OCI-LY7 (cell line): ENCODE results near the gene GGT5. TPM values are rescaled to one million over a fixed set of nuclear protein-coding genes. Genes with fewer than 3 reads are reported as not detected.

Experiments used
- BruUV-seq: library from RNA; stranded (reverse); fragments of 400-500 nt; replicated peaks from 2 replicates; lab custom pipeline; 2021; lab: Mats Ljungman, UMichigan
- CTCF ChIA-PET: fragments of 300-600 bp; sonication (Branson Sonifier 250); formaldehyde crosslinking; loops from one replicate; lab custom pipeline; 2022; ENCODE audit warnings: antibody characterized with exemption; ENCODE audit not compliant: unreplicated experiment; lab: Charles Lee
- POLR2A ChIA-PET: fragments of 300-600 bp; sonication (Branson Sonifier 250); formaldehyde crosslinking; loops from one replicate; lab custom pipeline; 2022; ENCODE audit warnings: antibody characterized with exemption; lab: Charles Lee
- DNase-seq: peaks from one replicate; pipeline ENCODE4 v3.0.0-alpha.2; 2015; ENCODE audit warnings: low spot score
- H2AFZ ChIP-seq: fragments of 200-600 bp; sonication (generic), shearing (Covaris generic); 2 replicates; pipeline ENCODE4 v1.6.1; 2014; ENCODE audit warnings: mild to moderate bottlenecking, antibody characterized with exemption, low read length, moderate library complexity
- H3K27ac ChIP-seq: fragments of 200-600 bp; sonication (generic); 2 replicates; pipeline ENCODE4 v1.5.1; 2014; ENCODE audit warnings: mixed run types, low read depth, mild to moderate bottlenecking, moderate library complexity, low read length, inconsistent platforms; ENCODE audit not compliant: poor library complexity, severe bottlenecking
- H3K36me3 ChIP-seq: fragments of 200-600 bp; sonication (generic); 2 replicates; pipeline ENCODE4 v1.6.1; 2014; ENCODE audit warnings: mild to moderate bottlenecking, antibody characterized with exemption, low read length, moderate library complexity, mixed read lengths; ENCODE audit not compliant: insufficient read depth
- H3K4me1 ChIP-seq: fragments of 200-600 bp; sonication (generic); 2 replicates; pipeline ENCODE4 v1.5.1; 2014; ENCODE audit warnings: mild to moderate bottlenecking, low read length; ENCODE audit not compliant: insufficient read depth, poor library complexity, severe bottlenecking
- H3K4me2 ChIP-seq: fragments of 200-600 bp; sonication (generic); 2 replicates; pipeline ENCODE4 v1.6.1; 2014; ENCODE audit warnings: mild to moderate bottlenecking, low read length
- H3K4me3 ChIP-seq: fragments of 200-600 bp; sonication (generic); 2 replicates; pipeline ENCODE4 v1.5.1; 2014; ENCODE audit warnings: mild to moderate bottlenecking, low read depth, low read length; ENCODE audit not compliant: poor library complexity, severe bottlenecking
- H3K79me2 ChIP-seq: fragments of 200-600 bp; sonication (generic); 2 replicates; pipeline ENCODE4 v1.6.1; 2016; ENCODE audit warnings: low read depth, mild to moderate bottlenecking, low read length, moderate library complexity, mixed read lengths; ENCODE audit not compliant: insufficient read depth
- H3K9me2 ChIP-seq: fragments of 200-600 bp; sonication (generic); 2 replicates; pipeline ENCODE4 v1.6.1; 2016; ENCODE audit warnings: mild to moderate bottlenecking, low read length, mixed read lengths; ENCODE audit not compliant: insufficient read depth
- H3K9me3 ChIP-seq: fragments of 200-600 bp; sonication (generic); 2 replicates; pipeline ENCODE4 v1.6.1; 2014; ENCODE audit warnings: mild to moderate bottlenecking, mixed run types, low read length, mixed read lengths
- H4K20me1 ChIP-seq: fragments of 200-600 bp; sonication (generic); 2 replicates; pipeline ENCODE4 v1.6.1; 2014; ENCODE audit warnings: mild to moderate bottlenecking, antibody characterized with exemption, low read length, moderate library complexity, mixed read lengths; ENCODE audit not compliant: insufficient read depth
- EZH2phosphoT487 ChIP-seq: fragments of 200-600 bp; sonication (generic); IDR thresholded peaks from 2 replicates; pipeline ENCODE4 v1.6.1; 2018; ENCODE audit warnings: low read depth, borderline replicate concordance, mild to moderate bottlenecking, mixed run types, antibody characterized with exemption, low read length, moderate library complexity, mixed read lengths
- intact Hi-C: fragments of 100-400 bp; cut with micrococcal nuclease; formaldehyde crosslinking; loops from one replicate; pipeline ENCODE4 v1.10.0; 2022; ENCODE audit not compliant: unreplicated experiment
- total RNA-seq, 2 experiments: library from RNA; depleted of rRNA in 1 of 2; stranded (reverse); fragments of >200 nt in 1 of 2; shearing (Covaris generic) in 1 of 2; gene quantifications; 2 replicates each; pipeline ENCODE4 v1.2.3, GENCODE V29; 2014 to 2022
- TF ChIP-seq, protein P1 (sequence below): fragments of 200-600 bp; sonication (generic); conservative IDR thresholded peaks from 2 replicates; pipeline ENCODE4 v1.5.1; 2014; ENCODE audit warnings: mild to moderate bottlenecking, antibody characterized with exemption, low read length, moderate library complexity, mixed read lengths

Gene GGT5
- total RNA-seq, 2 experiments from 2014 or later: 0.06 TPM; not detected in 1

DNA sequence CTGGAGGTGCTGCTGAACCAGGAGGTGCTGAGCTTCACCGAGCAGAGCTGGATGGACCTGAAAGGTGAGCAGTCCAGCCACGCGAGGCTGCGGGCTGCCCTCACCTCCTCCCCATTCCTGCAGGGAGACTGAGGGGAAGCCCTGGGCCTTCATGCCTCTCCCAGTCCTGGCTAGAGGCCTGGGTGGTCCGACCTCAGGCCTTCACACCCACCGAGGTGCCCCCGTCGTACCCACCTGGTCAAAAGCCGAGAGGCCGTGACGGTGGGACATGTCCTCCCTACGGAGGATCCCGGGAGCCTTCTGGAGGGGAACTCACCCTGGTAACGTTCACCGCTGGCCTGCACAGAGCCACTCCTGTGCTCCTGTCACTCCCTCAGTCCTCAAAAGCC, 58.5 kb downstream of the GGT5 start:
- POLR2A ChIA-PET: no interaction called here
- CTCF ChIA-PET: no interaction called here
- Histone ChIP-seq H3K4me3 (no peak overlapping the region), H3K36me3 (no peaks in the 10 kb centered on the region), H2AFZ (no peak overlapping the region), H3K9me2 (no peaks in the 10 kb centered on the region), H3K27ac (no peak overlapping the region), H3K79me2 (no peaks in the 10 kb centered on the region), H4K20me1 (no peaks in the 10 kb centered on the region), H3K4me2 (no peak overlapping the region), H3K9me3 (no peaks in the 10 kb centered on the region), H3K4me1 (no peaks in the 10 kb centered on the region)
- BruUV-seq: no TSS peak
- TF ChIP-seq, protein P1, sequence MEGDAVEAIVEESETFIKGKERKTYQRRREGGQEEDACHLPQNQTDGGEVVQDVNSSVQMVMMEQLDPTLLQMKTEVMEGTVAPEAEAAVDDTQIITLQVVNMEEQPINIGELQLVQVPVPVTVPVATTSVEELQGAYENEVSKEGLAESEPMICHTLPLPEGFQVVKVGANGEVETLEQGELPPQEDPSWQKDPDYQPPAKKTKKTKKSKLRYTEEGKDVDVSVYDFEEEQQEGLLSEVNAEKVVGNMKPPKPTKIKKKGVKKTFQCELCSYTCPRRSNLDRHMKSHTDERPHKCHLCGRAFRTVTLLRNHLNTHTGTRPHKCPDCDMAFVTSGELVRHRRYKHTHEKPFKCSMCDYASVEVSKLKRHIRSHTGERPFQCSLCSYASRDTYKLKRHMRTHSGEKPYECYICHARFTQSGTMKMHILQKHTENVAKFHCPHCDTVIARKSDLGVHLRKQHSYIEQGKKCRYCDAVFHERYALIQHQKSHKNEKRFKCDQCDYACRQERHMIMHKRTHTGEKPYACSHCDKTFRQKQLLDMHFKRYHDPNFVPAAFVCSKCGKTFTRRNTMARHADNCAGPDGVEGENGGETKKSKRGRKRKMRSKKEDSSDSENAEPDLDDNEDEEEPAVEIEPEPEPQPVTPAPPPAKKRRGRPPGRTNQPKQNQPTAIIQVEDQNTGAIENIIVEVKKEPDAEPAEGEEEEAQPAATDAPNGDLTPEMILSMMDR: no peak
- TF ChIP-seq EZH2phosphoT487: no peak
- intact Hi-C loops: no loop called here
- DNase-seq: no peak

DNA sequence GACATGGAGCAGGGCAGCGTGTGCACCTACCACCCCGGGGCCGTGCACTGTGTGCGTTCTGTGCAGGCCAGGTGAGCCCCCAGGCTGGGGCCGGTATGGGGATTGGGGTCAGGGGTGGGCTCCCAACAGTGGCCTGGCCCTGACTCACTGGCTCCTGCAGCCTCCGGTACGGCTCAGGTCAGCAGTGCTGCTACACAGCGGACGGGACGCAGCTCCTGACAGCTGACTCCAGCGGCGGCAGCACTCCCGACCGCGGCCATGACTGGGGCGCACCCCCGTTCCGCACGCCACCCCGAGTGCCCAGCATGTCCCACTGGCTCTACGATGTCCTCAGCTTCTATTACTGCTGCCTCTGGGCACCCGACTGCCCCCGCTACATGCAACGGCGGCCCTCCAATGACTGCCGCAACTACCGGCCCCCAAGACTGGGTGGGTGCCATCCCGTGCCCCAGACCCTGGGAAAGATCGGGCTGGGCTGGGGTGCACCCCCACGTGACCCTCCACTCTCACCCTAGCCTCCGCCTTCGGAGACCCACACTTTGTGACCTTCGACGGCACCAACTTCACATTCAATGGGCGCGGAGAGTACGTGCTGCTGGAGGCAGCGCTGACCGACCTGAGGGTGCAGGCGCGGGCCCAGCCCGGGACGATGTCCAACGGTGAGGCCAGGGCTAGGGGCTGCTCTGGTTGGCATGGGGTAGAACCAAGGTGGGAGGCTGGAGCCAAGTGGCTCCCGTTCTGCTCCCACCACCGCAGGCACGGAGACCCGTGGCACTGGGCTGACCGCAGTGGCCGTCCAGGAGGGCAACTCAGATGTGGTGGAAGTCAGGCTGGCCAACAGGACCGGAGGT, 59.2 kb downstream of the GGT5 start:
- CTCF ChIA-PET: no interaction called here
- no peak for DNase-seq
- intact Hi-C loops: no loop called here
- POLR2A ChIA-PET: no interaction called here
- Histone ChIP-seq H3K4me1 (no peaks in the 10 kb centered on the region), H3K27ac (no peak overlapping the region), H3K9me2 (no peaks in the 10 kb centered on the region), H3K4me3 (no peak overlapping the region), H3K36me3 (no peaks in the 10 kb centered on the region), H4K20me1 (no peaks in the 10 kb centered on the region), H2AFZ (no peak overlapping the region), H3K79me2 (no peaks in the 10 kb centered on the region), H3K4me2 (no peak overlapping the region), H3K9me3 (no peaks in the 10 kb centered on the region)
- TF ChIP-seq, protein P1: no peak
- TF ChIP-seq EZH2phosphoT487: no peak
- no TSS peak for BruUV-seq

DNA sequence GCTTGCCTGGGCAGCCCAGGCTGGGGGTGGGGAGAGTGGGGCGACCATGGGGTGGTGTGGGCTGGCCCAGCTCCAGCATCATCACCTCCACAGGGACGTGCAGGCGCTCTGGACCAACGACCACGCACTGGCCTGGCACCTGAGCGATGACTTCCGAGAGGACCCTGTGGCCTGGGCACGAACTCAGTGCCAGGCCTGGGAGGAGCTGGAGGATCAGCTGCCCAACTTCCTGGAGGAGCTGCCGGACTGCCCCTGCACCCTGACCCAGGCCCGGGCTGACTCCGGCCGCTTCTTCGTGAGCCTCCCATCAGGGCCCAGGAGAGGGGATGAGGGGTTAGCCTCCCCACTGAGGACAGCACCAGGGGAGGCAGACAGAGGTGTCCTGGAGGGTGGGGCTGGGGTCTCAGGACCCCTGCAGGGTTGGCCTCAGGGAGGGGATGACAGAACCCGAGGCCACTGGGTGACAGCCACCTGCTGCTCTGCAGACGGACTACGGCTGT, 59.8 kb downstream of the GGT5 start:
- no TSS peak for BruUV-seq
- H2AFZ ChIP-seq: no peak overlapping the region
- H3K4me3 ChIP-seq: no peak overlapping the region
- H3K9me2 ChIP-seq: no peaks in the 10 kb centered on the region
- H3K36me3 ChIP-seq: no peaks in the 10 kb centered on the region
- intact Hi-C loops: no loop called here
- H3K27ac ChIP-seq: no peak overlapping the region
- no peaks in the 10 kb centered on the region for H4K20me1 ChIP-seq
- no peak for DNase-seq
- no peaks in the 10 kb centered on the region for H3K9me3 ChIP-seq
- no peak for TF ChIP-seq EZH2phosphoT487
- TF ChIP-seq, protein P1: no peak
- H3K4me1 ChIP-seq: no peaks in the 10 kb centered on the region
- H3K79me2 ChIP-seq: no peaks in the 10 kb centered on the region
- ChIA-PET CTCF (no interaction called here), POLR2A (no interaction called here)
- no peak overlapping the region for H3K4me2 ChIP-seq
